Measurements from ENCODE around the gene KCTD10. TPM values are rescaled to one million over a fixed set of nuclear protein-coding genes. Genes with fewer than 3 reads are reported as not detected.

Gene KCTD10
- total and polyA plus RNA-seq, 2 of the 13 experiments (the other 11 are each of a cell fraction or from before 2014, with no cell fraction given) = 6.9 to 25.4 TPM

GRCh38 chr12:109451400-109451799 lies 25.7 kb downstream of the KCTD10 start:
- peaks cover 32% of the 10 kb centered on the region for H3K4me1 ChIP-seq (ENCODE audit: insufficient read depth, low read length)
- no peak for TF ChIP-seq ZEB1 (IDR thresholded peaks at IDR 0.05; ENCODE audit: insufficient replicate concordance, low read depth)
- TF ChIP-seq, protein P1, sequence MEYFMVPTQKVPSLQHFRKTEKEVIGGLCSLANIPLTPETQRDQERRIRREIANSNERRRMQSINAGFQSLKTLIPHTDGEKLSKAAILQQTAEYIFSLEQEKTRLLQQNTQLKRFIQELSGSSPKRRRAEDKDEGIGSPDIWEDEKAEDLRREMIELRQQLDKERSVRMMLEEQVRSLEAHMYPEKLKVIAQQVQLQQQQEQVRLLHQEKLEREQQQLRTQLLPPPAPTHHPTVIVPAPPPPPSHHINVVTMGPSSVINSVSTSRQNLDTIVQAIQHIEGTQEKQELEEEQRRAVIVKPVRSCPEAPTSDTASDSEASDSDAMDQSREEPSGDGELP (IDR thresholded peaks at IDR 0.05; ENCODE audit: borderline replicate concordance, low read depth) = no peak
- TF ChIP-seq NR3C1 (CRISPR knock-in tag; IDR thresholded peaks at IDR 0.05) = no peak
- no peak for TF ChIP-seq U2AF1 (optimal IDR thresholded peaks at IDR 0.05; ENCODE audit: low read depth, low read length)
- ATAC-seq (no peak), DNase-seq (ENCODE audit: low spot score) (no peak), FAIRE-seq (no peak)
- ChIA-PET POLR2A (no interaction called here), CTCF (ENCODE audit: low intra/inter-chr PET ratio, low total read pairs) (no interaction called here)
- over 99% methylated on average over 23 of the region's 23 CpGs for WGBS (ENCODE audit: low lambda C conversion rate)
- no peak overlapping the region for H3K27ac ChIP-seq (ENCODE audit: extremely low read length, insufficient read depth, low read length)
- H3K27me3 ChIP-seq (ENCODE audit: control insufficient read depth in 1 of 2, insufficient read depth in 2 of 2, low read length in 2 of 2) = no peaks in the 10 kb centered on the region
- H3K4me3 ChIP-seq (replicated peaks in 1 of 3; ENCODE audit: insufficient read depth in 1 of 3, low read depth in 2 of 3, low read length in 3 of 3) = no peak overlapping the region
- no TSS peak for BruUV-seq (replicated peaks)
- H3K79me2 ChIP-seq (ENCODE audit: insufficient read depth, low read length) = no peaks in the 10 kb centered on the region
- H3K36me3 ChIP-seq (replicated peaks in 1 of 2; ENCODE audit: control insufficient read depth in 1 of 2, insufficient read depth in 2 of 2, low read length in 2 of 2) = peaks cover 26 to 70% of the 10 kb centered on the region in 2 experiments
- no peaks in the 10 kb centered on the region for H4K20me1 ChIP-seq (ENCODE audit: insufficient read depth, low read length)
- in situ Hi-C loops (cut with HindIII; ENCODE audit: extremely low pct_ligation_motif_present, low pct_unique_long_range_greater_than_20kb) = no loop called here
- H3K9ac ChIP-seq (ENCODE audit: insufficient read depth, low read depth, low read length) = no peak overlapping the region
- no peaks in the 10 kb centered on the region for H3K9me3 ChIP-seq (ENCODE audit: low read length)
- H3K4me2 ChIP-seq (ENCODE audit: low read depth, low read length) = no peak overlapping the region
- no peak overlapping the region for H2AFZ ChIP-seq (ENCODE audit: low read length)
- intact Hi-C loops (cut with micrococcal nuclease; ENCODE audit: unreplicated experiment) = no loop called here

- ChIA-PET CTCF (ENCODE audit: low intra/inter-chr PET ratio, low total read pairs) (no interaction called here), POLR2A (no interaction called here)
- ATAC-seq (no peak), FAIRE-seq (no peak), DNase-seq (ENCODE audit: low spot score) (no peak)
- peaks cover 32% of the 10 kb centered on the region for H3K4me1 ChIP-seq (ENCODE audit: insufficient read depth, low read length)
- no peak overlapping the region for H3K4me3 ChIP-seq (replicated peaks in 1 of 3; ENCODE audit: insufficient read depth in 1 of 3, low read depth in 2 of 3, low read length in 3 of 3)
- no peak overlapping the region for H3K9ac ChIP-seq (ENCODE audit: insufficient read depth, low read depth, low read length)
- no peaks in the 10 kb centered on the region for H3K27me3 ChIP-seq (ENCODE audit: control insufficient read depth in 1 of 2, insufficient read depth in 2 of 2, low read length in 2 of 2)
- H3K36me3 ChIP-seq (replicated peaks in 1 of 2; ENCODE audit: control insufficient read depth in 1 of 2, insufficient read depth in 2 of 2, low read length in 2 of 2) = peaks cover 24 to 65% of the 10 kb centered on the region in 2 experiments
- in situ Hi-C loops (cut with HindIII; ENCODE audit: extremely low pct_ligation_motif_present, low pct_unique_long_range_greater_than_20kb) = no loop called here
- no peak overlapping the region for H3K4me2 ChIP-seq (ENCODE audit: low read depth, low read length)
- intact Hi-C loops (cut with micrococcal nuclease; ENCODE audit: unreplicated experiment) = no loop called here
- H3K79me2 ChIP-seq (ENCODE audit: insufficient read depth, low read length) = no peaks in the 10 kb centered on the region
- no peak overlapping the region for H3K27ac ChIP-seq (ENCODE audit: extremely low read length, insufficient read depth, low read length)
- H3K9me3 ChIP-seq (ENCODE audit: low read length) = no peaks in the 10 kb centered on the region
- no peaks in the 10 kb centered on the region for H4K20me1 ChIP-seq (ENCODE audit: insufficient read depth, low read length)
- WGBS (ENCODE audit: low lambda C conversion rate) = 79% methylated on average over 3 of the region's 4 CpGs
- H2AFZ ChIP-seq (ENCODE audit: low read length) = no peak overlapping the region
- no TSS peak for BruUV-seq (replicated peaks)
- TF ChIP-seq IRF2 (CRISPR knock-in tag; IDR thresholded peaks at IDR 0.05) (no peak), ETV5 (CRISPR knock-in tag; IDR thresholded peaks at IDR 0.05; ENCODE audit: borderline replicate concordance) (no peak), ZNF263 (CRISPR knock-in tag; IDR thresholded peaks at IDR 0.05) (no peak), BCL3 (CRISPR knock-in tag; IDR thresholded peaks at IDR 0.05) (no peak), SAP130 (CRISPR knock-in tag; IDR thresholded peaks at IDR 0.05; ENCODE audit: low read depth) (no peak), MYC (CRISPR knock-in tag; IDR thresholded peaks at IDR 0.05; ENCODE audit: borderline replicate concordance) (no peak), RBAK (CRISPR knock-in tag; IDR thresholded peaks at IDR 0.05) (no peak), ZNF569 (CRISPR knock-in tag; IDR thresholded peaks at IDR 0.05; ENCODE audit: borderline replicate concordance) (no peak), ZNF367 (CRISPR knock-in tag; IDR thresholded peaks at IDR 0.05; ENCODE audit: borderline replicate concordance) (no peak), ZNF703 (CRISPR knock-in tag; IDR thresholded peaks at IDR 0.05; ENCODE audit: borderline replicate concordance) (no peak), KLF16 (CRISPR knock-in tag; IDR thresholded peaks at IDR 0.05) (no peak)
- TF ChIP-seq, protein P2, sequence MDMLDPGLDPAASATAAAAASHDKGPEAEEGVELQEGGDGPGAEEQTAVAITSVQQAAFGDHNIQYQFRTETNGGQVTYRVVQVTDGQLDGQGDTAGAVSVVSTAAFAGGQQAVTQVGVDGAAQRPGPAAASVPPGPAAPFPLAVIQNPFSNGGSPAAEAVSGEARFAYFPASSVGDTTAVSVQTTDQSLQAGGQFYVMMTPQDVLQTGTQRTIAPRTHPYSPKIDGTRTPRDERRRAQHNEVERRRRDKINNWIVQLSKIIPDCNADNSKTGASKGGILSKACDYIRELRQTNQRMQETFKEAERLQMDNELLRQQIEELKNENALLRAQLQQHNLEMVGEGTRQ (IDR thresholded peaks at IDR 0.05; ENCODE audit: low read depth, low read length) = no peak
- TF ChIP-seq, protein P2 (CRISPR knock-in tag; IDR thresholded peaks at IDR 0.05; ENCODE audit: borderline replicate concordance) = no peak
These were observed 26.1 kb downstream of the KCTD10 start for GRCh38 chr12:109450980-109451379.

Data from HepG2 (cell line).